Trophoblast cell (in vitro differentiated cells and primary cell): ENCODE results near the gene LZTS2.

ENCODE experiments used
- DNase-seq, 2 donors: peaks; one replicate each; pipeline ENCODE4 v3.0.0-alpha.2; 2016
- H2AFZ ChIP-seq: 2 replicates; pipeline ENCODE4 v1.6.1; 2013; ENCODE audit warnings: low read length, moderate library complexity, mild to moderate bottlenecking; ENCODE audit not compliant: insufficient read depth, poor library complexity
- H2AK5ac ChIP-seq: 2 replicates; pipeline ENCODE4 v1.6.1; 2013; ENCODE audit warnings: mild to moderate bottlenecking, low read length
- H2BK120ac ChIP-seq: 2 replicates; pipeline ENCODE4 v1.6.1; 2013; ENCODE audit warnings: low read length, mild to moderate bottlenecking, moderate library complexity; ENCODE audit not compliant: insufficient read depth, poor library complexity
- H2BK12ac ChIP-seq: 2 replicates; pipeline ENCODE4 v1.6.1; 2013; ENCODE audit warnings: mild to moderate bottlenecking, low read length, moderate library complexity
- H2BK5ac ChIP-seq: 2 replicates; pipeline ENCODE4 v1.6.1; 2013; ENCODE audit warnings: low read length, low read depth, moderate library complexity, mild to moderate bottlenecking; ENCODE audit not compliant: poor library complexity
- H3K14ac ChIP-seq: 2 replicates; pipeline ENCODE4 v1.6.1; 2013; ENCODE audit warnings: mild to moderate bottlenecking, low read length
- H3K18ac ChIP-seq: 2 replicates; pipeline ENCODE4 v1.6.1; 2013; ENCODE audit warnings: mild to moderate bottlenecking, low read length
- H3K23ac ChIP-seq: 2 replicates; pipeline ENCODE4 v1.6.1; 2013; ENCODE audit warnings: low read length
- H3K27ac ChIP-seq: 2 replicates; pipeline ENCODE4 v1.5.1; 2013; ENCODE audit warnings: low read depth, mild to moderate bottlenecking, inconsistent platforms, low read length, moderate library complexity
- H3K27me3 ChIP-seq: 2 replicates; pipeline ENCODE4 v1.6.1; 2013; ENCODE audit warnings: inconsistent platforms, mild to moderate bottlenecking, low read length, moderate library complexity; ENCODE audit not compliant: insufficient read depth
- H3K36me3 ChIP-seq, 2 experiments: 1 replicate in 1 of 2; 2 replicates in 1 of 2; pipeline ENCODE4 v1.6.1; 2013; ENCODE audit warnings: low read length in 2 of 2, mild to moderate bottlenecking in 2 of 2, moderate library complexity in 1 of 2; ENCODE audit not compliant: insufficient read depth in 2 of 2, control insufficient read depth in 1 of 2
- H3K4ac ChIP-seq: 2 replicates; pipeline ENCODE4 v1.6.1; 2013; ENCODE audit warnings: low read depth, mild to moderate bottlenecking, low read length, moderate library complexity
- H3K4me1 ChIP-seq, 2 experiments: 1 replicate in 1 of 2; 2 replicates in 1 of 2; pipeline ENCODE4 v1.6.1; 2013; ENCODE audit warnings: low read length in 2 of 2, mild to moderate bottlenecking in 2 of 2, moderate library complexity in 1 of 2; ENCODE audit not compliant: insufficient read depth in 2 of 2, control insufficient read depth in 1 of 2
- H3K4me2 ChIP-seq: 2 replicates; pipeline ENCODE4 v1.6.1; 2013; ENCODE audit warnings: inconsistent platforms, mild to moderate bottlenecking, low read length, moderate library complexity
- H3K4me3 ChIP-seq: 2 replicates; pipeline ENCODE4 v1.5.1; 2013; ENCODE audit warnings: mild to moderate bottlenecking, low read depth, low read length, inconsistent platforms
- H3K79me1 ChIP-seq: one replicate; pipeline ENCODE4 v1.6.1; 2013; ENCODE audit warnings: low read length
- H3K79me2 ChIP-seq: 2 replicates; pipeline ENCODE4 v1.6.1; 2013; ENCODE audit warnings: low read length, mild to moderate bottlenecking; ENCODE audit not compliant: control insufficient read depth, insufficient read depth, poor library complexity
- H3K9ac ChIP-seq: 2 replicates; pipeline ENCODE4 v1.6.1; 2013; ENCODE audit warnings: mild to moderate bottlenecking, low read length
- H3K9me3 ChIP-seq: 2 replicates; pipeline ENCODE4 v1.6.1; 2013; ENCODE audit warnings: low read depth, mild to moderate bottlenecking, control low read depth, inconsistent platforms, low read length; ENCODE audit not compliant: insufficient read depth
- H4K12ac ChIP-seq: 2 replicates; pipeline ENCODE4 v1.6.1; 2013; ENCODE audit warnings: low read depth, mild to moderate bottlenecking, low read length, moderate library complexity
- H4K8ac ChIP-seq: 2 replicates; pipeline ENCODE4 v1.6.1; 2013; ENCODE audit warnings: low read depth, mild to moderate bottlenecking, low read length, moderate library complexity
- H4K91ac ChIP-seq: one replicate; pipeline ENCODE4 v1.6.1; 2013; ENCODE audit warnings: low read depth, mild to moderate bottlenecking, low read length, moderate library complexity
- WGBS: extraction: QIAGEN DNeasy Blood & Tissue Kit; methylation state at CpG from one replicate; pipeline ENCODE4 v1.1.7; 2013; ENCODE audit warnings: missing lambda C conversion rate; ENCODE audit not compliant: insufficient read length, insufficient coverage; ENCODE audit errors: extremely low coverage; 5-methylcytosine and 5-hydroxymethylcytosine counted together

Gene LZTS2

DNA sequence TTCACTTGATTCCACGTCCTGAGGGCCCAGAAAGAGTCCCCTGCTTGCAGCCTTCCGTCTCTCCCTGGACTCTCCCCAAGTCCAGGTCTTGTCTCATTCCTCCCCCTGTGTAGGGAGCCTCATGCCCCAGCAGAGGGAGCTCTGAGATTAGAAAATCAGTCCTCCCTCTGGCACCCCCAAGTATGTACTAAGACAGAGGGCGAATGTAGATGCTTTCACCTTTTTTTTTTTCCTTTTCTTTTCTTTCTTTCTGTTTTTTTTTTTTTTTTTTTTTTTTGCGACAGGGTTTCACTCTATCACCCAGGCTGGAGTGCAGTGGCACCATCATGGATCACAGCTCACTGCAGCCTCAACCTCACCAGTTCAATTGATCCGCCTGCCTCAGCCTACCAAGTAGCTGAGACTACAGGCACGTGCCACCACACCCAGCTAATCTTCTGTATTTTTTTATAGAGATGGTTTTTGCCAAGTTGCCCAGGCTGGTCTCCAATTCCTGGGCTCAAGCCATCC lies 41.7 kb downstream of the LZTS2 start:
- no CpG with 5 or more reads among the region's 6 CpGs for WGBS
- no peaks in the 10 kb centered on the region for H3K9me3 ChIP-seq
- no peak overlapping the region for H3K4me2 ChIP-seq
- no peak overlapping the region for H2BK12ac ChIP-seq
- H3K36me3 ChIP-seq: peaks cover 13 to 16% of the 10 kb centered on the region in 2 experiments
- DNase-seq: peak; percentile 23 to 70
- H4K12ac ChIP-seq: no peak overlapping the region
- no peak overlapping the region for H3K4me3 ChIP-seq
- H2AK5ac ChIP-seq: no peak overlapping the region
- peaks cover 7% of the 10 kb centered on the region for H3K79me1 ChIP-seq
- H3K18ac ChIP-seq: no peak overlapping the region
- no peak overlapping the region for H2AFZ ChIP-seq
- H3K23ac ChIP-seq: no peak overlapping the region
- H2BK120ac ChIP-seq: no peak overlapping the region
- no peak overlapping the region for H3K14ac ChIP-seq
- no peak overlapping the region for H3K9ac ChIP-seq
- H4K91ac ChIP-seq: no peak overlapping the region
- no peak overlapping the region for H3K4ac ChIP-seq
- H3K4me1 ChIP-seq: peaks cover 6% of the 10 kb centered on the region in 2 experiments
- H3K27ac ChIP-seq: no peak overlapping the region
- H3K27me3 ChIP-seq: peaks cover 6% of the 10 kb centered on the region
- no peak overlapping the region for H4K8ac ChIP-seq
- H3K79me2 ChIP-seq: peaks cover 2% of the 10 kb centered on the region
- H2BK5ac ChIP-seq: no peak overlapping the region

DNA sequence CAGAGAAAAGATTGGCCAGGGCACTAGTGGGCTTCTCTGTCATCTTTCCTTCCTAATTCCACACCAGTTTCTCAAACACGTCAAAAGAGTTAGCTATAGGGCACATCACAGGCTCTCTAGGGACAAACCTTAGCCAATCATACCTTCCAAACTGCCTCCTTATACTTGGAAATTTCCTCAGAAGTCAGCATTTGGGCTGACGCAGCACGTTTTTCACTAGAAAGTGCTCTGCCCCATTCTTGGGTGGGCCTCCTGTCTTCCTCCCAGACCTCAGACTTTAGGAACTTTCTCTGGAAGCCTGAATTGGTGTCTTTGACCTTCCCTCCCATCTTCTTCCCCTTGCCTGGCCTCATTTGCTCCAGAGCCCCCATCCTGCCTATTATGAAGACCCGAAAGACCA lies 42.5 kb downstream of the LZTS2 start:
- H4K91ac ChIP-seq: no peak overlapping the region
- H3K9me3 ChIP-seq: no peaks in the 10 kb centered on the region
- H2BK120ac ChIP-seq: no peak overlapping the region
- no CpG with 5 or more reads among the region's 4 CpGs for WGBS
- no peak overlapping the region for H3K14ac ChIP-seq
- H3K4me1 ChIP-seq: peaks cover 6% of the 10 kb centered on the region in 2 experiments
- peak overlapping the region; percentile 99 for H4K8ac ChIP-seq
- H3K4ac ChIP-seq: peak overlapping the region; percentile 6
- peaks cover 5 to 8% of the 10 kb centered on the region in 2 experiments for H3K36me3 ChIP-seq
- H2BK5ac ChIP-seq: no peak overlapping the region
- peaks cover 7% of the 10 kb centered on the region for H3K79me1 ChIP-seq
- H3K4me2 ChIP-seq: peak overlapping the region; percentile 41
- peak overlapping the region; percentile 31 for H3K4me3 ChIP-seq
- peaks cover 2% of the 10 kb centered on the region for H3K79me2 ChIP-seq
- peak overlapping the region; percentile 11 for H3K18ac ChIP-seq
- H3K9ac ChIP-seq: no peak overlapping the region
- no peak overlapping the region for H2AK5ac ChIP-seq
- H3K23ac ChIP-seq: no peak overlapping the region
- H4K12ac ChIP-seq: no peak overlapping the region
- H3K27ac ChIP-seq: peak overlapping the region; percentile 15
- no peak overlapping the region for H2BK12ac ChIP-seq
- H2AFZ ChIP-seq: peak overlapping the region; percentile 2
- H3K27me3 ChIP-seq: peaks cover 14% of the 10 kb centered on the region
- DNase-seq: no peak

DNA sequence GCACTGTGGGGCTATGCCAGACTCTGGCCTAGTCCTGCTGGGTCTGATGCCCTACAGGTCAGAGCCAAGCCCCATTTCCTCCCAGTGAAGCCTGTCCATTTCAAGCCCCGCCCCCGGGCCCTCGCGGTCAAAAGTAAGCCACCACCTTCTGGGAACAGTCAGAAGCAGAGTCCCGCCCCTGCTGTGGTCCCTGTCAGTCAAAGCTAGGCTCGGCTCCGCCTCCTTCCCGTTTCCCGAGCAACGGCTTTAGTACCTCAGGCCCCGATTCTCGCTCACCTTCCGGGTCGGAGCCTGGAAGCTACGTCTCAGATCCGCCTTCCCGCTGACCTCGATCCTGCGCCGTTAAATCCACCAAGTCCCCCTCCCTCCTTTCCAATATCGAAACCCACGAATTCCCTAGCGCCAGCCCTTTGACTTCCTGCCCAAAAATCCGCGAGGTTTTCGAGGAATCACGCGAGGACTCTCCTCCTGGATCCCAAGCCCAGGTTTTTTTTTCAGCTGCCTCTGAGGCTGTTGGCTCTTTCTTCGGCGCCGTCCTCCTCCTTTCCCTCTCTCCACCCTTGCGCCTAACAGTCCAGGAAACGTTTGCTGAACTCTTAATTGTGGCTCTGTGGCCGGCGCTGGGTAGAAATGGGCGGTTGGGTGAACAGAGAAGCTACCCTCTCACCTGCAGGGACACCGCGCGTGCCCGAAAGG lies 43.2 kb downstream of the LZTS2 start:
- Histone ChIP-seq H3K4me1 (peaks cover 6% of the 10 kb centered on the region in 2 experiments), H3K4me2 (peak overlapping the region; percentile 70), H3K18ac (peak overlapping the region; percentile 62), H2AK5ac (no peak overlapping the region), H3K9ac (peak overlapping the region; percentile 33), H3K79me2 (peaks cover 2% of the 10 kb centered on the region), H3K27ac (peak overlapping the region; percentile 75), H3K4ac (peak overlapping the region; percentile 41), H4K8ac (peak overlapping the region; percentile 99), H4K12ac (peak overlapping the region; percentile 82), H3K27me3 (peaks cover 21% of the 10 kb centered on the region), H4K91ac (peak overlapping the region; percentile 85), H3K4me3 (peak overlapping the region; percentile 63), H2BK5ac (peak overlapping the region; percentile 77), H3K36me3 (peaks cover 0 to 2% of the 10 kb centered on the region in 2 experiments), H2AFZ (peak overlapping the region; percentile 96), H3K23ac (no peak overlapping the region), H3K9me3 (no peaks in the 10 kb centered on the region), H2BK120ac (peak overlapping the region; percentile 56), H3K79me1 (peaks cover 7% of the 10 kb centered on the region), H2BK12ac (no peak overlapping the region), H3K14ac (peak overlapping the region; percentile 90)
- peak; percentile 99 for DNase-seq
- WGBS: no CpG with 5 or more reads among the region's 40 CpGs

DNA sequence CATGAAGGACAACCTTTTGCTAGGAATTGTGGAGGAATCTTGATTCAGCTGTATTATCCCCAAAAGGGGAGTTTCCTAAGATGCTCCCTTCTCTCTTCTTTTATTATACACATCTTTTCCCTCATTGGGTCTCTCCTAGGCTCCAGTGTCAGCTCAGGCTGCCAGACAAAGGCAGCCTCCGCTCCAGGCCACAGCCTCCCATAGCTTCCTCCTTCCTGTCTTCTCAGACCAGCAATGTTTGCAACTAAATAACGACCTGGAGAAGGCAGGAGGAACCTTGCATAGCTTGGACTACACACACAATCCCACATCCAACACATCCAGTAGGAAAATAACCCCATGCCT lies 43.7 kb downstream of the LZTS2 start:
- Histone ChIP-seq H3K9me3 (no peaks in the 10 kb centered on the region), H3K9ac (peak overlapping the region; percentile 33), H3K14ac (peak overlapping the region; percentile 90), H4K12ac (peak overlapping the region; percentile 82), H3K18ac (peak overlapping the region; percentile 62), H3K4me3 (peak overlapping the region; percentile 63), H2AK5ac (no peak overlapping the region), H3K23ac (no peak overlapping the region), H3K79me1 (peaks cover 7% of the 10 kb centered on the region), H2AFZ (peak overlapping the region; percentile 96), H3K27me3 (peaks cover 26% of the 10 kb centered on the region), H4K8ac (peak overlapping the region; percentile 99), H2BK5ac (peak overlapping the region; percentile 77), H3K4me2 (peak overlapping the region; percentile 70), H3K4me1 (peaks cover 6% of the 10 kb centered on the region in 2 experiments), H3K27ac (peak overlapping the region; percentile 75), H3K36me3 (peaks cover 0 to 2% of the 10 kb centered on the region in 2 experiments), H4K91ac (peak overlapping the region; percentile 85), H2BK12ac (no peak overlapping the region), H2BK120ac (peak overlapping the region; percentile 56), H3K4ac (peak overlapping the region; percentile 41), H3K79me2 (peaks cover 2% of the 10 kb centered on the region)
- no CpG with 5 or more reads among the region's 2 CpGs for WGBS
- DNase-seq: no peak
